NCI-H524 (cell line): ENCODE data around the gene SEC14L1.

ENCODE experiments used
- DNase-seq, 2 experiments: peaks; one replicate each; lab custom pipeline; 2025; lab: John Stamatoyannopoulos, UW

SEC14L1 gene

GRCh38 chr17:77214328-77214727 is 73.6 kb downstream of the SEC14L1 start:
- no peak for DNase-seq

GRCh38 chr17:77214743-77215142 is 74.0 kb downstream of the SEC14L1 start:
- peak; percentile 76 to 89 for DNase-seq

GRCh38 chr17:77215281-77215680 is 74.5 kb downstream of the SEC14L1 start:
- no peak for DNase-seq

GRCh38 chr17:77216486-77216885 is 75.7 kb downstream of the SEC14L1 start:
- DNase-seq = no peak

GRCh38 chr17:77217123-77217522 is 76.4 kb downstream of the SEC14L1 start:
- DNase-seq = no peak

GRCh38 chr17:77217566-77217965 is 76.8 kb downstream of the SEC14L1 start:
- DNase-seq = no peak

- DNase-seq = no peak
Measured at GRCh38 chr17:77218902-77219301, 78.1 kb downstream of the SEC14L1 start.

- DNase-seq = no peak
Measured at GRCh38 chr17:77222356-77222755, 81.6 kb downstream of the SEC14L1 start.

GRCh38 chr17:77223642-77224420 is 83.1 kb downstream of the SEC14L1 start:
- no peak for DNase-seq

- no peak for DNase-seq
Measured at GRCh38 chr17:77225265-77225664, 84.5 kb downstream of the SEC14L1 start.

GRCh38 chr17:77227461-77228240 is 86.9 kb downstream of the SEC14L1 start:
- DNase-seq = no peak

- peak; percentile 94 to 99 for DNase-seq
Measured at GRCh38 chr17:77228241-77228752, 87.5 kb downstream of the SEC14L1 start.

GRCh38 chr17:77228816-77229215 is 88.0 kb downstream of the SEC14L1 start:
- no peak for DNase-seq

- no peak for DNase-seq
Measured at GRCh38 chr17:77229786-77230435, 89.1 kb downstream of the SEC14L1 start.

GRCh38 chr17:77230436-77230830 is 89.7 kb downstream of the SEC14L1 start:
- no peak for DNase-seq

GRCh38 chr17:77231076-77231871 is 90.5 kb downstream of the SEC14L1 start:
- no peak for DNase-seq

GRCh38 chr17:77233127-77233526 is 92.4 kb downstream of the SEC14L1 start:
- no peak for DNase-seq

GRCh38 chr17:77233635-77234334 is 93.0 kb downstream of the SEC14L1 start:
- no peak for DNase-seq

GRCh38 chr17:77234695-77235094 is 93.9 kb downstream of the SEC14L1 start:
- DNase-seq = no peak

GRCh38 chr17:77235370-77235941 is 94.7 kb downstream of the SEC14L1 start:
- no peak for DNase-seq
